Stimulated activated CD4-positive, alpha-beta T cell treated with anti-CD3 and anti-CD28 coated beads, Interleukin-12 subunit alpha, Interleukin-12 subunit beta, amount 100 ng/mL, for 24 hours (primary cell): ENCODE data around the gene SLC35G6.
"Not testable (repeated sequence)": the region's sequence is repeated elsewhere in the genome, so short reads cannot be mapped to it uniquely, and the experiment has no call there.

Experiments
- DNase-seq, 2 experiments: peaks; one replicate each; pipeline ENCODE4 v3.0.0-alpha.2; 2020; ENCODE audit warnings: low read depth in 2 of 2

The SLC35G6 gene

DNA sequence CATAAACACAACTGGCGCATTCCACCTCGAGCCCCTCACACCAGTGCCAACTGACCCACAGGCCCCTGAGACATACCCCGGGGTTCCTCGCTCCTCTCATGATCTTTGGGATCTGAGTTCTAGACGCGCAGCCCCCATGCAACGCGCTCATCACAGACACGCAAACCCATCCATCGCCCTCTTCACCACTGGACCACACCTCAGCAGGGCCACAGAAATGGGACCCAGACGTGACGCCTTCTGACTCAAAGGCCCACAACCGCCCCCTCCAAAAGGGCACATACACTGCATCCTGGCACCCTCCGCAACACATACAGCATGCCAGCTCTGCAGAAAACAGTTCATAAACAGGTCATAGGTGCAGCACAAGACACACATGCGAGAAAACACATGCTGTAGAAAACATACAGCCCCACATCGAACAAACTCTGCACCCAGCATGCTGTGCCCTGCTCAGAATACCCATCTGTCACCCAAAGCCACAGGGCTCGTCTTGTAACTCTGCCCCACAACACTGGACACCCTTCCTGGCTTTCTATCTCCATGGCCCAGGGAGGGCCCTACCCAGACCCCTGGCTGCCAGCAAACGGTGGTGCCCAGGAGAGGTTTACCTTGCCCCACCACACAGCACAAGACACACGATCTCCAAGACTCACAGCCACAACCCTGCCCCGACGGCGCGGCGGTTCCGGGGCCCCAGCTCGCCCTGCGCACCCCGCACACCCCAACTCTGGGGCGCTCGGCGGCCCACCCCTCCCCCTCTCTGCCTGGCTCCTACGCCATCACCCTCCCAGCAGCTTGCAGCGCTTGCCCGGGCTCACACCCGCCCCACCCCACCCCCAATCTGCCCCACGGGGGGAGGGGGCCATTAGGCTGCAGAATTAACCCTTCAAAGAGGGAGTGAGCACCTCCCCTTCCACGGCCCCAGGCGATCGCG lies 2.7 kb upstream of the SLC35G6 start:
- peak; percentile 37 to 40 for DNase-seq

GRCh38 chr17:7479213-7480088 lies 1.8 kb upstream of the SLC35G6 start, which contains the start of gene ZBTB4:
Gene ZBTB4, minus strand, starts transcription at chr17:7479631. Its CDS starts 12,830 bp downstream, at chr17:7466801.
- DNase-seq: peak; percentile 28 to 33

DNA sequence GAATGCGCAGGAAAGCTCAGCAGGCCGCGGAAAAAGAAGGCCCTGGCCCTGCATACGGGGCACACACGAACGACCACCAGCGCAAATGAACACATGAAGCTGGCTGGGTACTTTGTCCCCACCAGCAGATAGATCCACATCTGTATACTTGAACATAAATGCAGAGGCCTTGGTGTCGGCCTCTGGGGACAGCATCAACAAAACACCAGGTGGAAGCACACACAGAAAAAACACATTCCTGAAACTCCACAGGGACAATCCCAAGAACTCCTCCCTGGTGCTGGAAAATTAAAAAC lies 1.2 kb upstream of the SLC35G6 start:
- DNase-seq: no peak

DNA sequence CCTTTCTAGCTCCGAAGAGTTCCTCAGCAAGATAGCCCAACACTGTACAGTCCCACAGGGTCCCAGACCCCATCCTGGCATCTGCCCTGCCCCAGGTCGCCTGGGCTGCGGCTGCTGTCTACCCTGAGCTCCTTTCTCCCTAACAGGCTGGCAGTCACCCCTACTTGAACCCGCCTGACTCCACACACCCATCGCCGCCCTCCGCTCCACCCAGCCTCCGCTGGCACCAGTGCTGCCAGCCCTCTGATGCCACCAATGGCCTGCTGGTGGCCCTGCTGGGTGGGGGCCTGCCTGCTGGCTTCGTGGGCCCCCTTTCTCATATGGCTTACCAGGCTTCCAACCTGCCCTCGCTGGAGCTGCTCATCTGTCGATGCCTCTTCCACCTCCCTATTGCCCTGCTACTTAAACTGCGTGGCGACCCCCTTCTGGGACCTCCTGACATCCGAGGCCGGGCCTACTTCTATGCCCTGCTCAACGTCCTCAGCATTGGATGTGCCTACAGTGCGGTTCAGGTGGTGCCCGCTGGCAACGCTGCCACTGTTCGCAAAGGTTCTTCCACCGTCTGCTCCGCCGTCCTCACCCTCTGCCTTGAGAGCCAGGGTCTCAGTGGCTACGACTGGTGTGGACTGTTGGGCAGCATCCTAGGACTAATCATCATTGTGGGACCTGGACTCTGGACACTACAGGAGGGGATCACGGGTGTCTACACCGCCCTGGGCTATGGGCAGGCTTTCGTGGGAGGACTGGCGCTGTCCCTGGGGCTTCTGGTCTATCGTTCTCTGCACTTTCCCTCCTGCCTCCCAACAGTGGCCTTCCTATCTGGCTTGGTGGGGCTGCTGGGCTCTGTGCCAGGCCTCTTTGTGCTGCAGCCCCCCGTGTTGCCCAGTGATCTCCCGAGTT lies 846 bp downstream of the SLC35G6 start:
- DNase-seq: not testable (repeated sequence)

DNA sequence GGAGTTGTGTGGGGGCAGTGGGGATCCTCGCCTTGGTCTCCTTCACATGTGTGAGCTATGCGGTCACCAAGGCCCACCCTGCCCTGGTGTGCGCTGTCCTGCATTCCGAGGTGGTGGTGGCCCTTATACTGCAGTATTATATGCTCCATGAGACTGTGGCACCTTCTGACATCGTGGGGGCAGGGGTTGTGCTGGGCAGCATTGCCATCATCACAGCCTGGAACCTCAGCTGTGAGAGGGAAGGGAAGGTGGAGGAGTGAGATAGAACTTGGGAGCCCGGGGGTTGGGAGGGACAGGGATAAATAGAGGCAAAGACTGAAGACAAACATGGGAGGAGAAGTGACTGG lies 1.5 kb downstream of the SLC35G6 start:
- DNase-seq: not testable (repeated sequence)

DNA sequence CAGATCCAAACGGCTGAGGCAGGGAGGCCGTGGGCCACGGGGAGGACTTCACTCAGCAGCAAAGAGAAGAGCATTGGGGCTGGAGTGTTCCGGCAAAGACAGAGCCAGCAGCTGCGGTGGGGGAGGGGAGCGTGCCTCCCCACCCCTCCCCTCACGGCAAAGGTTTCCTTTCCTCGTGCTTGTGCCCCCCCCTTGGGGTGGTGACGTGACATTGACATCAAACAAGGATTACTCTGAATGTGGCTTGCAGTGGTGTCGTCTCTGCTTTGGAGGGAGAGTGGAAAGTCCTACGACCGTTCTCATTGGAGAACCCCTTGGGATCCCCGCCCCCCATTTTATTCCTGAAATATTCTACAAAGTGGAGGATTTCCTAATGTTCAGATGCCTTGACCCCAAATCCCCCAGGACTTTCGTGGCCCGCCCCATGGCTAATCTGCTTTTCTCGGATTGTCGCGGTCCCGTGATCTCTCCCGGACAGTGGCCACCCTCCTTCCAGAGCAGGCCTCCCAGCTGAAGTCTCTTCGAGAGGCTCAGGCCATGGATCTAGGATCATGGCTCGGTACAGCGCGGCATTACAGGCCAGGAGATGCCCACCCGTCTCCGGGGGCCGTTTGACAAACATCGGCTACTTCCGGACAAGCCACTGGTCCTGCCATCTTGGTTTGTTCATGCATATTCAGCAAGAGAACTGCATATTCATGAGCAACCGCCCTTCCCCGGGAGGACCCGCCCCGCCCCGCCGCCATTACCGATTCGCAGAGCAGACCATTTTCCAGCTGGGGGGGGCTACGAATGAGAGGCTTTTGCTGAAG lies 2.2 kb downstream of the SLC35G6 start:
- DNase-seq: peak; percentile 83 to 85

DNA sequence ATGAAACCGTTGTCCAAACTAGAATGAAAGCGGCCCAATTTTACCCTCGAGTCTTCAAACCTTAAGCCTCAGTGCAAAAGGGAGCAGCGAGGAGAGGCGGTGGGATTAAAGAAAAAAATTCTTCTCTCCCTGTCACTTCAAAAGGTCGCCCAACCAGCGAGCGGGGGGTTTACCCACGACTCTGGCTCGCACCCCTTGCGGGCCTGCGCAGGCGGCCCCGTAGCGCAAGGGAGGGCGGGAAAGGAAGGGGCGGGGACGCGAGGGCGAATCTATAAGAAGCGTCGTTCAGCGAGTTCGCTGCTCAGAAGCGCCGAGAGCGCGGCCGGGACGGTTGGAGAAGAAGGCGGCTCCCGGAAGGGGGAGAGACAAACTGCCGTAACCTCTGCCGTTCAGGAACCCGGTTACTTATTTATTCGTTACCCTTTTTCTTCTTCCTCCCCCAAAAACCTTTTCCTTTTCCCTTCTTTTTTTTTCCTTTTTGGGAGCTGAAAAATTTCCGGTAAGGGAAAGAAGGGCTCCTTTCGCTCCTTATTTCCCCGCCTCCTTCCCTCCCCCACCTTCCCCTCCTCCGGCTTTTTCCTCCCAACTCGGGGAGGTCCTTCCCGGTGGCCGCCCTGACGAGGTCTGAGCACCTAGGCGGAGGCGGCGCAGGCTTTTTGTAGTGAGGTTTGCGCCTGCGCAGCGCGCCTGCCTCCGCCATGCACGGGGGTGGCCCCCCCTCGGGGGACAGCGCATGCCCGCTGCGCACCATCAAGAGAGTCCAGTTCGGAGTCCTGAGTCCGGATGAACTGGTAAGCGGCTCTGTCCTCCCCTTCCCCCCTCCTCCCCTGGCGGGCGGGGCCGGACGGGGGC lies 3.0 kb downstream of the SLC35G6 start, which contains the start of gene POLR2A:
TSS of gene POLR2A (plus strand) at position 300 of the 852 bp plus-strand sequence.
- DNase-seq: peak; percentile 93 to 98

DNA sequence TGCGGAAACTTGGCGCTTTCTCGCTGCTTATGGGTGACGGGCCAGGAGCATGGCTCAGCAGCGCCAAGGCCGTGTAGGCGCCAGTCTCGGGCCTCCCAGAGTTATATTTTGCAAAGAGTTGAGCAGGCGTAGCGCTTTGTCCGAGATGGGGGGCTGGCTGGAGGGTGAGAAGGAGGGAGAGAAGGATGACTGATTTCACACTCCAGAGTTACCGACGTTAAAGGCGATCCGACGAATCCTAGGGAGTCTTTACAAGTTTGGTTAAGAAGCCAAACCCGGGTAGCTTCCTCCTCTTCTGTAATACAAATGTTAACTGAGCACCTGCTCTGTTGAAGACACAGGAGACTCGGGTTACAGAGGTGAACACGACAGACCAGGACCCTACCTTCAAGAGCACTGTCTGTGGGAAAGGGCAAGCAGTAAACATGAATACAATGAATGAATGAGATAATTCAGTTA lies 3.7 kb downstream of the SLC35G6 start:
- DNase-seq: no peak

GRCh38 chr17:7486181-7486580 lies 4.9 kb downstream of the SLC35G6 start:
- DNase-seq: no peak

DNA sequence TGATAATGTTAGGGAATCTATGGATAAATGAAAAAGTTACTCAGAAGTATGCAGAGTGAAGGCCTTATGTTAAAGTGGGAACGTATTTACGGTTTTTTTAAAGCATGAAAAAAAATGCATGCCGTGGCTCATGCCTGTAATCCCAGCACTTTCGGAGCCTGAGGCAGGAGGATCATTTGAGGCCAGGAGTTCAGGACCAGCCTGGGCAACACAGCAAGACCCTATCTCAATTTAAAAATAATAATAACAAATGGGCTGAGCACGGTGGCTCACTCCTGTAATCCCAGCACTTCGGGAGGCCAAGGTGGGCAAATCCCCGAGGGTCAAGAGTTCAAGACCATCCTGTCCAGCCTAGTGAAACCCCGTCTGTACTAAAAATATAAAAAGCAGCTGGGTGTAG lies 8.9 kb downstream of the SLC35G6 start:
- DNase-seq: no peak

- DNase-seq: no peak
These were observed 10.3 kb downstream of the SLC35G6 start for GRCh38 chr17:7491583-7491982.

GRCh38 chr17:7493941-7494340 lies 12.7 kb downstream of the SLC35G6 start:
- no peak for DNase-seq

GRCh38 chr17:7495906-7496434 lies 14.7 kb downstream of the SLC35G6 start:
- DNase-seq: no peak

GRCh38 chr17:7496470-7497183 lies 15.4 kb downstream of the SLC35G6 start:
- DNase-seq: no peak

DNA sequence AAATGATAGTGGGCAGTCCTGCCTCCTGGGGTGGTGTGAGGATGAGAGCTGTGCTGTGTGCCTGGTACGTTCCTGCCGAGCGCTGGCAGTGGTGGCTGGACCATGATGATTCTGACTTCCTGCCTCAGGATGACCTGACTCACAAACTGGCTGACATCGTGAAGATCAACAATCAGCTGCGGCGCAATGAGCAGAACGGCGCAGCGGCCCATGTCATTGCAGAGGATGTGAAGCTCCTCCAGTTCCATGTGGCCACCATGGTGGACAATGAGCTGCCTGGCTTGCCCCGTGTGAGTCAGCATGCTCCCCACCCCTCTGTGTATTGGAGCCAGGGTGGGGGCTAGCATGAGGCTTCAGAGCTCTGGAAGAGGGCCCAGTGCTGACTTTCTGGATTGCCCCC lies 16.0 kb downstream of the SLC35G6 start:
- DNase-seq: no peak

DNA sequence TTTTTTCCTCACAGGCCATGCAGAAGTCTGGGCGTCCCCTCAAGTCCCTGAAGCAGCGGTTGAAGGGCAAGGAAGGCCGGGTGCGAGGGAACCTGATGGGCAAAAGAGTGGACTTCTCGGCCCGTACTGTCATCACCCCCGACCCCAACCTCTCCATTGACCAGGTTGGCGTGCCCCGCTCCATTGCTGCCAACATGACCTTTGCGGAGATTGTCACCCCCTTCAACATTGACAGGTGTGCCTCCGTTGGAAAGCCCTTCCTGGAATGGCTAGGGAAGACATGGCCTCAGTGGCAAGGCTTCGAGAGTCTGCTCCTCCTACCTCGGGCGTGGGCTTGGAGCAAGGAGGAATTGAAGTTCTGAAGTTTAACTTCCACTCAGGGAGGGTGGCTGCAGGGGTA lies 16.4 kb downstream of the SLC35G6 start:
- DNase-seq: no peak

- no peak for DNase-seq
These were observed 17.9 kb downstream of the SLC35G6 start for GRCh38 chr17:7499161-7499560.

DNA sequence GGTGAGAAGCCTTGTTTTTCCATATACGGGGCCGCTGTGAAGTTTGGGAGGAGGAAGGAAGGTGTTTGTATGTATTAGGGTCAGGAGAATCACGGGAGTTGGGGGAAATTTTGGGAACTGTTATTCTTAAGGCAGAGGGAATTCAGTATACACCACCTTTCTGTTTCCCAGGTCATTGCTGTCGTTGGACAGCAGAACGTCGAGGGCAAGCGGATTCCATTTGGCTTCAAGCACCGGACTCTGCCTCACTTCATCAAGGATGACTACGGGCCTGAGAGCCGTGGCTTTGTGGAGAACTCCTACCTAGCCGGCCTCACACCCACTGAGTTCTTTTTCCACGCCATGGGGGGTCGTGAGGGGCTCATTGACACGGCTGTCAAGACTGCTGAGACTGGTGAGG lies 20.5 kb downstream of the SLC35G6 start:
- DNase-seq: no peak
